Vagina (tissue), 2 donors: ENCODE measurements around the gene TGM5. TPM values are rescaled to one million over a fixed set of nuclear protein-coding genes. Genes with fewer than 3 reads are reported as not detected.
A peak's percentile ranks its signal among the peaks of the same experiment; 100 is the strongest.

Experiments used
- DNase-seq, 2 donors: peaks; one replicate each; pipeline ENCODE4 v3.0.0-alpha.2; 2017; ENCODE audit errors: extremely low spot score in 2 of 2
- H3K27ac ChIP-seq: fragments of 200-600 bp; sonication (generic); one replicate; pipeline ENCODE4 v1.5.1; 2019
- H3K27me3 ChIP-seq: fragments of 200-600 bp; sonication (generic); one replicate; pipeline ENCODE4 v1.5.1; 2019
- H3K36me3 ChIP-seq, 2 donors: fragments of 200-600 bp; sonication (generic); one replicate each; pipeline ENCODE4 v1.5.1; 2017 to 2019
- H3K4me1 ChIP-seq: fragments of 200-600 bp; sonication (generic); one replicate; pipeline ENCODE4 v1.5.1; 2019
- H3K4me3 ChIP-seq, 2 donors: fragments of 200-600 bp; sonication (generic); 1 replicate in 1 of 2; 2 replicates in 1 of 2; pipeline ENCODE4 v1.5.1; 2016 to 2019
- H3K9me3 ChIP-seq: fragments of 200-600 bp; sonication (generic); one replicate; pipeline ENCODE4 v1.5.1; 2019
- CTCF ChIP-seq, 3 experiments: fragments of 450-650 bp in 2 of 3; fragments of 200-600 bp in 1 of 3; sonication (generic) in 1 of 3; IDR thresholded peaks; one replicate each; pipeline ENCODE4 v1.5.1; 2017 to 2019; ENCODE audit warnings: antibody characterized with exemption in 3 of 3, mild to moderate bottlenecking in 2 of 3, moderate library complexity in 2 of 3
- POLR2A ChIP-seq, 2 donors: fragments of 450-650 bp; IDR thresholded peaks; one replicate each; pipeline ENCODE4 v1.6.1; 2017; ENCODE audit warnings: antibody characterized with exemption in 2 of 2, mild to moderate bottlenecking in 2 of 2, moderate library complexity in 2 of 2
- POLR2AphosphoS5 ChIP-seq, 2 donors: sonication (generic); formaldehyde crosslinking; IDR thresholded peaks; one replicate each; pipeline ENCODE4 v1.9.0; 2017; ENCODE audit warnings: antibody characterized with exemption in 2 of 2, mild to moderate bottlenecking in 2 of 2, low read depth in 1 of 2; ENCODE audit not compliant: insufficient read depth in 1 of 2
- intact Hi-C: fragments of 100-400 bp; cut with DNase I; formaldehyde crosslinking; loops from one replicate; pipeline ENCODE4 v1.15.1; 2023
- total RNA-seq: library from RNA; depleted of rRNA; stranded (reverse); fragments of >200 nt; gene quantifications from one replicate; pipeline ENCODE4 v1.2.3, GENCODE V29; 2016

TGM5 gene
- total RNA-seq, 1 donor from 2014 or later, result 8.3 TPM

- intact Hi-C loops, result no loop called here
- no peak for DNase-seq
- H3K36me3 ChIP-seq, result peaks cover 5 to 75% of the 10 kb centered on the region in 2 donors
- no peaks in the 10 kb centered on the region for H3K27me3 ChIP-seq
- H3K4me3 ChIP-seq, result no peak overlapping the region
- TF ChIP-seq POLR2AphosphoS5 (IDR thresholded peaks at IDR 0.05; ENCODE audit: insufficient read depth in 1 of 2, low read depth in 1 of 2) (no peak), CTCF (IDR thresholded peaks at IDR 0.05) (no peak), POLR2A (IDR thresholded peaks at IDR 0.05) (no peak)
- no peaks in the 10 kb centered on the region for H3K9me3 ChIP-seq
- H3K4me1 ChIP-seq, result no peaks in the 10 kb centered on the region
- no peak overlapping the region for H3K27ac ChIP-seq
These were observed 73.0 kb downstream of the TGM5 start for GRCh38 chr15:43193710-43194109.

- Histone ChIP-seq H3K27ac (no peak overlapping the region), H3K36me3 (peaks cover 5 to 62% of the 10 kb centered on the region in 2 donors)
- intact Hi-C loops, result no loop called here
These were observed 76.5 kb downstream of the TGM5 start for GRCh38 chr15:43190178-43190577.

GRCh38 chr15:43189296-43189695 is 77.4 kb downstream of the TGM5 start:
- Histone ChIP-seq H3K9me3 (no peaks in the 10 kb centered on the region), H3K27ac (no peak overlapping the region), H3K4me1 (peaks cover 17% of the 10 kb centered on the region), H3K36me3 (peaks cover 2 to 54% of the 10 kb centered on the region in 2 donors), H3K27me3 (no peaks in the 10 kb centered on the region), H3K4me3 (no peak overlapping the region)
- intact Hi-C loops, result no loop called here
- no peak for DNase-seq
- no peak for TF ChIP-seq CTCF (IDR thresholded peaks at IDR 0.05)
- TF ChIP-seq POLR2A (IDR thresholded peaks at IDR 0.05), result no peak
- TF ChIP-seq POLR2AphosphoS5 (IDR thresholded peaks at IDR 0.05; ENCODE audit: insufficient read depth in 1 of 2, low read depth in 1 of 2), result no peak

More at GRCh38 chr15:43190178-43190577, 76.5 kb downstream of the TGM5 start:
- TF ChIP-seq POLR2AphosphoS5 (IDR thresholded peaks at IDR 0.05; ENCODE audit: insufficient read depth in 1 of 2, low read depth in 1 of 2), result no peak
- no peak for DNase-seq
- Histone ChIP-seq H3K27me3 (no peaks in the 10 kb centered on the region), H3K9me3 (no peaks in the 10 kb centered on the region), H3K4me1 (peaks cover 17% of the 10 kb centered on the region), H3K4me3 (no peak overlapping the region)

GRCh38 chr15:43187544-43188155 is 79.1 kb downstream of the TGM5 start:
- peaks cover 17% of the 10 kb centered on the region for H3K4me1 ChIP-seq
- H3K9me3 ChIP-seq, result no peaks in the 10 kb centered on the region
- H3K27ac ChIP-seq, result no peak overlapping the region
- DNase-seq, result no peak
- no peaks in the 10 kb centered on the region for H3K27me3 ChIP-seq
- no peak for TF ChIP-seq POLR2AphosphoS5 (IDR thresholded peaks at IDR 0.05; ENCODE audit: insufficient read depth in 1 of 2, low read depth in 1 of 2)
- TF ChIP-seq CTCF (IDR thresholded peaks at IDR 0.05), result peak in 1 of 3 experiments; percentile 25
- no peak overlapping the region for H3K4me3 ChIP-seq
- H3K36me3 ChIP-seq, result peaks cover 0 to 42% of the 10 kb centered on the region in 2 donors
- intact Hi-C loops, result no loop called here

GRCh38 chr15:43186003-43186353 is 80.8 kb downstream of the TGM5 start:
- TF ChIP-seq CTCF (IDR thresholded peaks at IDR 0.05) (no peak), POLR2AphosphoS5 (IDR thresholded peaks at IDR 0.05; ENCODE audit: insufficient read depth in 1 of 2, low read depth in 1 of 2) (no peak), POLR2A (IDR thresholded peaks at IDR 0.05) (no peak)
- Histone ChIP-seq H3K4me1 (peaks cover 17% of the 10 kb centered on the region), H3K9me3 (no peaks in the 10 kb centered on the region), H3K27me3 (no peaks in the 10 kb centered on the region), H3K36me3 (peaks cover 0 to 26% of the 10 kb centered on the region in 2 donors), H3K4me3 (peak overlapping the region; percentile 76 to 95), H3K27ac (peak overlapping the region; percentile 84)
- DNase-seq, result no peak
- intact Hi-C loops, result no loop called here
